Stimulated activated CD4-positive, alpha-beta T cell treated with anti-CD3 and anti-CD28 coated beads, Interleukin-4, amount 100 ng/mL, for 1 hour (primary cell): ENCODE measurements around the gene CIC.
"Not testable (repeated sequence)": the region's sequence is repeated elsewhere in the genome, so short reads cannot be mapped to it uniquely, and the experiment has no call there.

Experiments used
- DNase-seq: peaks from one replicate; pipeline ENCODE4 v3.0.0-alpha.2; 2020

CIC gene

DNA sequence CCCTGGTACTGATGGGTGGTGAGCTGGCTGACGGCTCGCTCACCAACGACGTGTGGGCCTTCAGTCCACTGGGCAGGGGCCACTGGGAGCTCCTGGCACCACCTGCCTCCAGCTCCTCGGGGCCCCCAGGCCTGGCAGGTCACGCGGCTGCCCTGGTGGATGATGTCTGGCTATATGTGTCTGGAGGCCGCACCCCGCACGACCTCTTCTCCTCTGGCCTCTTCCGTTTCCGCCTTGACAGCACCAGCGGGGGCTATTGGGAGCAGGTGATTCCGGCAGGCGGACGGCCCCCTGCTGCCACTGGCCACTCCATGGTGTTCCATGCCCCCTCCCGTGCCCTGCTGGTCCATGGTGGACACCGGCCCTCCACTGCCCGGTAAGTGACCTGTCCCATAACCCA lies 66.9 kb downstream of the CIC start:
- DNase-seq: no peak

GRCh38 chr19:42339126-42339860 lies 70.2 kb downstream of the CIC start:
- DNase-seq: not testable (repeated sequence)

GRCh38 chr19:42339922-42340321 lies 70.9 kb downstream of the CIC start:
- DNase-seq: not testable (repeated sequence)

GRCh38 chr19:42343344-42344110 lies 74.5 kb downstream of the CIC start:
- no peak for DNase-seq

GRCh38 chr19:42344336-42344893 lies 75.4 kb downstream of the CIC start:
- no peak for DNase-seq
